ENCODE results near the gene SRGAP2B. TPM values are rescaled to one million over a fixed set of nuclear protein-coding genes. Genes with fewer than 3 reads are reported as not detected.
"Not testable (repeated sequence)": the region's sequence is repeated elsewhere in the genome, so short reads cannot be mapped to it uniquely, and the experiment has no call there.

The SRGAP2B gene
- polyA plus RNA-seq, 3 donors from 2014 or later = 0.29 to 1.2 (median 0.69) TPM

- not testable (repeated sequence) for H3K27me3 Mint-ChIP-seq (ENCODE audit: low read depth in 3 of 3); DNase-seq; H3K27ac Mint-ChIP-seq; H3K9me3 Mint-ChIP-seq; H3K36me3 Mint-ChIP-seq; H3K4me1 Mint-ChIP-seq; H3K4me3 Mint-ChIP-seq
These were observed 17.6 kb upstream of the SRGAP2B start for GRCh38 chr1:145112703-145113102.

DNA sequence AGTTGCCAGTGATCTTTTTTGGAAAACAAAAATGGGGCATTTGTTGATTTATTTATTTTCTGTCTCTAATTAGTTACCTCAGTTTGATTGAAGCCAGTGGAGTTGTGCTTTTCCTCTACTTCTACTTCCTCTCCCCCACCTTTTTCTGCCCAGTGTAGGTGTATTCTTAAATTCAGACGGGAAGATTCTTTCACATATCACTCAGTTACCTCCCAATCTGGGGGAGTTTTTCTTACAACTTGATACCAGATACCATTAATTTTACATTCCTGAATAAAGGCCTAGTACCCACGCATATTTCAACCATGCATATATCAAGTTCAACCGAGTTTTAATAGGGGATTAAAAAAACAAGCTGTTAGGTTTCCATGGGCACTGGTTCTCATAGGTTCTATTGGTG, 16.5 kb upstream of the SRGAP2B start:
- not testable (repeated sequence) for H3K27me3 Mint-ChIP-seq (ENCODE audit: low read depth in 3 of 3); DNase-seq; H3K4me3 Mint-ChIP-seq; H3K9me3 Mint-ChIP-seq; H3K27ac Mint-ChIP-seq; H3K4me1 Mint-ChIP-seq; H3K36me3 Mint-ChIP-seq

DNA sequence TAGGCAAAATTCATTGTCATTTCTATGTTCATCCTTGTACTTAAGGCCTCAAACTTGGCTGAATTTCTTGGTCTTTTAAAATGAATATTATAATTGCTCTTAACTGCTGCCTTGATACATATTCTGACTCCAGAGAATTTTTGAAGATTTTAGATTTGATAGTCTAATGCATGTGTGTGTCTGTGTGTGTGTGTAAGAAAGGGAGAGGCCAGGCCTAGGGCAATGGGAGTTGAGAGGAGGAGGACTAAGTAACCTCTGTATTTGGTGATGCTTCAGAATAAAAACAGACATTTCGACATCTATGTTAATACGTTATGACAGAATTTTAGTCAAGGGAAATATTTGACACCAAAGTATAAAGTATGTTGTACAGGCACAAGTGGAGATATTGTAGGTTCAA, 8.2 kb upstream of the SRGAP2B start:
- not testable (repeated sequence) for H3K4me3 Mint-ChIP-seq; H3K27ac Mint-ChIP-seq; DNase-seq; H3K36me3 Mint-ChIP-seq; H3K4me1 Mint-ChIP-seq; H3K27me3 Mint-ChIP-seq (ENCODE audit: low read depth in 3 of 3); H3K9me3 Mint-ChIP-seq

DNA sequence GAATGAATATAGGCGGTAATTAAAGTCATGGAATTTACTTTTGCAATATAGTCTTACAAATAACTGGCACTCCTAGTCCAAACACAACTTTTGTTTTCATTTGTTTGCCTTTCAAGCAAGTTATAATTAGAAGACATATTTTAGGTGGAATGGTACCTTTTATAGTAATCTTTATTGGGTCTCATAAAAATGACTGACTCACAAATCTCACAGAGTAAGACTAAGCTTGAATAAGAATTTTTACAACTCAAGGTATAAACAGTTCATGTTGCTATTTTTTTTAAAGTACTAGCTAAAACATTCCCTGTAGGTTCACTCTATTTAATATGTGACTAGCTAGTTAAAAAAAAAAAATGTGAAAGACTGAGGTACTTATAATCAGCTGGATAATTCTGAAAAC, 6.6 kb upstream of the SRGAP2B start:
- not testable (repeated sequence) for H3K4me3 Mint-ChIP-seq; H3K9me3 Mint-ChIP-seq; H3K27ac Mint-ChIP-seq; H3K27me3 Mint-ChIP-seq (ENCODE audit: low read depth in 3 of 3); DNase-seq; H3K4me1 Mint-ChIP-seq; H3K36me3 Mint-ChIP-seq

GRCh38 chr1:145094655-145095211, 395 bp downstream of the SRGAP2B start:
- not testable (repeated sequence) for H3K36me3 Mint-ChIP-seq; H3K9me3 Mint-ChIP-seq; H3K27me3 Mint-ChIP-seq (ENCODE audit: low read depth in 3 of 3); H3K4me1 Mint-ChIP-seq; H3K27ac Mint-ChIP-seq
- DNase-seq = peak in 2 of 3 donors; percentile 0 to 10
- H3K4me3 Mint-ChIP-seq = peak overlapping the region in 2 of 5 donors; percentile 47 to 53

- not testable (repeated sequence) for H3K9me3 Mint-ChIP-seq; H3K4me1 Mint-ChIP-seq; H3K36me3 Mint-ChIP-seq; H3K27me3 Mint-ChIP-seq (ENCODE audit: low read depth in 3 of 3)
- Mint-ChIP-seq H3K4me3 (peak overlapping the region; percentile 88 to 94 (median 90)), H3K27ac (peak overlapping the region in 1 of 6 donors; percentile 73)
- DNase-seq = peak in 1 of 3 donors; percentile 3
These were observed 1.5 kb downstream of the SRGAP2B start for GRCh38 chr1:145093517-145094149.

GRCh38 chr1:145082483-145083255, 12.5 kb downstream of the SRGAP2B start:
- H3K27ac Mint-ChIP-seq = peak overlapping the region in 1 of 6 donors; percentile 28

GRCh38 chr1:145080193-145080592, 14.9 kb downstream of the SRGAP2B start:
- not testable (repeated sequence) for H3K9me3 Mint-ChIP-seq; DNase-seq; H3K27me3 Mint-ChIP-seq (ENCODE audit: low read depth in 3 of 3); H3K4me1 Mint-ChIP-seq; H3K4me3 Mint-ChIP-seq; H3K27ac Mint-ChIP-seq; H3K36me3 Mint-ChIP-seq

More at GRCh38 chr1:145082483-145083255, 12.5 kb downstream of the SRGAP2B start:
- not testable (repeated sequence) for H3K4me1 Mint-ChIP-seq; H3K27me3 Mint-ChIP-seq (ENCODE audit: low read depth in 3 of 3); H3K36me3 Mint-ChIP-seq; H3K4me3 Mint-ChIP-seq; H3K9me3 Mint-ChIP-seq; DNase-seq

- not testable (repeated sequence) for H3K9me3 Mint-ChIP-seq; H3K27me3 Mint-ChIP-seq (ENCODE audit: low read depth in 3 of 3); H3K36me3 Mint-ChIP-seq; H3K4me1 Mint-ChIP-seq; H3K4me3 Mint-ChIP-seq; DNase-seq; H3K27ac Mint-ChIP-seq
These were observed 15.4 kb downstream of the SRGAP2B start for GRCh38 chr1:145079737-145080136.

DNA sequence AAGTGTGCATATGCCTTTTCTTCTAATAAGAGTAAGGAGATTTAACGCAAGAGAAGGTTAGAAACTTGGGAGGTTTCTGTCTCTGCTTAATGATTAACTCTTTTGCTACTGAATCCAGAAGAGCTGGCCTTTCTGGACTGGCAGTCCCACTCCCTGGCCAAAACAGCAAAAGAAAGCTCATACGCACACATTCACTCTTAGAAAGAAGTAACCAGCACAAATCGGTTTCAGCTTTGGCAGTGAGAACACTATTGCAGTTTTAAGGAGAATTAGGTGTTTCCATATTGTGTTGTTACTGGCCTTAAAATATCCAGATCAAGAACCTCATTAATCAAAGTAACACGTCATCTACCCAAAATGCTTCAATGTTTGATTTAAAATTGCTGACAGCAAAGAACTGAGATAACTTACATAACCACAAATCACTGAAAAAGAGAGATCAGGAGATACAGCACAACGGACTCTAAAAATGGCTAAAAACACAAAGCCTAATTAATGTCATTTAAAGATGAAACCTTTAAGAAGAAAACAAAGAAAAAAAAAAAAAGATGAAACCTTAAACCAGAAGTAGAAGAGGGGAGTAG, 16.2 kb downstream of the SRGAP2B start:
- H3K36me3 Mint-ChIP-seq; H3K27me3 Mint-ChIP-seq (ENCODE audit: low read depth in 3 of 3); H3K4me3 Mint-ChIP-seq; DNase-seq; H3K27ac Mint-ChIP-seq; H3K4me1 Mint-ChIP-seq; H3K9me3 Mint-ChIP-seq: not testable (repeated sequence)

DNA sequence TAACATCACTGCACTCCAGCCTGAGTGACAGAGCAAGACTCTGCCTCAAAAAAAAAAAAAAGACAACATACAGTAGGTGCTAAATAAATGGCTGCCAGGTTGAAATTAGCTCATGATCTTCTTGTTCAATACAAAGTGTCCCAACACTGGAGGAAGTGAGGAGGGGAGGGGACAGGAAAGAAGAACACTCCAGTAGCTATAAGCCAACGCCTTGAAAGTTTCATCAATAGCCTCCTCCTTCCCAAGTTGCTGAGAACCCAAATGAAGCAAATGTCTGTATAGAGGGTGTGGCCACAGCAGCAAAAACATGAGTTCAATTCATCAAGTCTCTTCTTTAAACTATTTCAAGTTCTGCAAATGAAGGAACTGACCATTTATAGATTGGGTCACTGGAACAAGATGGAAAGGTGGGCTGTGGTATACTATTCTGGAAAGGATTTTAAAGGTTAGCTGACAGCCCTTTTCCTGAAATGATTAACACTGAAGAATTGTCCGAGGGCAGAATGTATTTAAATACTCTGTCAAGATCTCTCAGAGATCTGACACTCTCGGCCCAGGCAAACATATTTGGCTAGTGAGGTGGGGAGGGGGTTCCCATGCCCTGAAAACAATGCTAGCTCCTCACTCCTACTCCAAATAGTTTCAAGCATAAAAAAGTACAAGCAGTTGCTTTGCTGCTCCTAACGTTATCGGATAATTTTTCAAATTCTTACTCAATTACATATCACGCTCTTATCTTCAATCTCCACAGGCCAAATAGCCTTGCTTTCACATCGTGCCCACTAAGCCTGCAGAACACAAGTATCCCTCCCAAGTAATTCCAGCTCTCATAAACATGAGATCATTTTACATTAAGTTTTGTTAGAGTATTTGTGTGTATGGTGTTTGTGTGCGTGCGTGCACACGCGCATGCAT, 17.0 kb downstream of the SRGAP2B start:
- not testable (repeated sequence) for H3K27me3 Mint-ChIP-seq (ENCODE audit: low read depth in 3 of 3); H3K4me3 Mint-ChIP-seq; H3K36me3 Mint-ChIP-seq; H3K4me1 Mint-ChIP-seq; H3K27ac Mint-ChIP-seq; DNase-seq; H3K9me3 Mint-ChIP-seq

DNA sequence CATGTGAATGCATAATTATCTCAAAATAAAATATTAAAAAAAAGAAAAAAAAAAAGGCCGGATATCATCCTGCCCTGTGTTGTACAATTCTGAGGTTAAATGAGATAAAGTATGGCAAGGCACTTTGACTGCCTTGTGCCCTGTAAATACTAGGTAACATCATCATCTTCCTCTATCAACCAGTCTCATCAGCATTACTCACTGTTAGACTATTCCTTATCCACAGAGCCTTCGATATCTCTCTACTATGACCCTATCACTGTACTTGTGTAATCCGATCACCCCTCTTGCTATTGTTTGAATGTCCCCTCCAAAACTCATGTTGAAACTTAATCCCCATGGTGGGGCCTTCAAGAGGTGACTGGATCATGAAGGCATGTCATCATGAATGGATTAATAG, 18.3 kb downstream of the SRGAP2B start:
- not testable (repeated sequence) for H3K27ac Mint-ChIP-seq; H3K4me1 Mint-ChIP-seq; DNase-seq; H3K36me3 Mint-ChIP-seq; H3K4me3 Mint-ChIP-seq; H3K9me3 Mint-ChIP-seq; H3K27me3 Mint-ChIP-seq (ENCODE audit: low read depth in 3 of 3)

GRCh38 chr1:145074021-145074559, 21.0 kb downstream of the SRGAP2B start:
- not testable (repeated sequence) for H3K27me3 Mint-ChIP-seq (ENCODE audit: low read depth in 3 of 3); H3K4me3 Mint-ChIP-seq; DNase-seq; H3K27ac Mint-ChIP-seq; H3K36me3 Mint-ChIP-seq; H3K4me1 Mint-ChIP-seq; H3K9me3 Mint-ChIP-seq
